Measurements from ENCODE around the gene GREM2. TPM values are rescaled to one million over a fixed set of nuclear protein-coding genes. Genes with fewer than 3 reads are reported as not detected.

Gene GREM2
- total RNA-seq, 1 donor from 2014 or later, result not detected

DNA sequence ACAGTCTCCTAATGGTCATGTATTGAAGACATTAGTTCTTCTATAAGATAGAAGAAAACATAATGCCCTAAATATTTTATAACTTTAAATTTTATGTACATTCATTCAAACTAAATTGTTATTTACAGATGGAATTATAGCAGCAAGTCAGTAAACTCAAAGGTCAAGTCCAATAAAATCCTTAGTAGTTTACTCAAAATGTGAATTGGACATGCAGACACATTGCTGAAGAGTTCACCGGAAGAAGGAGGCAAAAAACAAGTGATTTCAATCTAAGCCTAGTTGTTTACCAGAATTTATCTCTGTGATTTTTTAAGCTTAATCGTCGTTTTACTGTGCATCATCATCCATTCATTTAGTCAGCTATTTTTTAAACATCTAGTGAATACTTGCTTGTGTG lies 149.7 kb downstream of the GREM2 start:
- DNase-seq (ENCODE audit: low read depth in 2 of 2), result no peak

DNA sequence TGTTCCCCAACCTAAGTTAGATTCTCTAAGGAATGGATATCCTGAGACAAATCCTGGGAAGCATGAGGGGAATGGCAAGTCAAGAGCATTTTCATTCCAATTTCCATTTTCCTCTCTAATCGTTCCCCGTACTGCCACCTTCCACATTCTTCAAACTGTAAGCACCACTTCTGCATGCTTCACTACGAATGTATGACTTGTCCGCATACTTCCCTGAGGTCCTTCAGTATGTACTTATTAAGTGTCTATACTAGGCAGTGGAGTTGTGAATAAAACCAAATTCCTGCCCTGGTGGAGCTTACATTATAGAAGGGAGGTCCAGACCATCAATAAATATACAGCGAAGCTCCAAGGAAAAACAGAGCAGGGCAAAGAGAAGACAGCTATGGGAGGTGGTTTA lies 154.8 kb downstream of the GREM2 start:
- no peak for DNase-seq (ENCODE audit: low read depth in 2 of 2)

DNA sequence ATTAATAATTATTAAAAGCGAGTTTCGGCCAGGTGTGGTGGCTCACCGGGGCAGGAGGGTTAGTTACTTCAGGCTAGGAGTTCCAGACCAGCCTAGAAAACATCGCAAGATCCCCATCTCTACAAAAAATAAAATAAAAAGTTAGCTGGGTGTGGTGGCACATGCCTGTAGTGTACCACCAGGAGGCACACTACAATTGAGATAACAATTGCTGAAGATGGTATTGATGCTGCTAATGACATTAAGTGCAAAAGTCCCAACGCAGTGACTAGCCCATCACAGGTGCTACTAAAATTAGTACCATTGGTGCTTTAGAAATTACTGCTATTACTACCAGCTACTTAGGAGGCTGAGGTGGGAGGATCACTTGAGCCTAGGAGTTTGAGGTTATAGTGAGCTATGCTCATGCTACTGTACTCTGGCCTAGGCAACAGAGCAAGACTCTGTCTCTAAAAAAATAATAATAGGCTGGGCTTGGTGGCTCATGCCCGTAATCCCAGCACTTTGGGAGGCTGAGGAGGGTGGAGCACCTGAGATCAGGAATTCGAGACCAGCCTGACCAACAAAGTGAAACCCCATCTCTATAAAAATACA lies 156.6 kb downstream of the GREM2 start:
- DNase-seq (ENCODE audit: low read depth in 2 of 2), result peak; percentile 2 to 34

DNA sequence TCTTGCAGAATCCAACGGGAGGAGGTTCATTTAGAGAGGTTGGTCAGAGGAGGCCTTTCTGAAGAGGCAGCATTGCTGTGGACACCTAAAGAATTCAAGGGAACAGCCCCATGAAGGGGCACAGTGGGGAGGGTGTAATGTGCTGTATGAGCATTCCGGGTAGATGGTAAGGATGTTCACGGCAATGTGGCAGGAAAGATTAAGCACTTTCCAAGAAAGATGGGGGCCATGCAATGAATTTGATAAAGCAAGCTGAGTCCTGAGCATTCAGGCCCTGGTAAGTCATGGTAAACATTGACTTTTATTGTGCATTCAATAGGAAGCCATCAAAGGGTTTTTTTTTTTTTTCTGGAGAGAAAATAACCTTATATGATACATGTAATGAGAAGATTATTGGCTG lies 166.6 kb downstream of the GREM2 start:
- no peak for DNase-seq (ENCODE audit: low read depth in 2 of 2)

DNA sequence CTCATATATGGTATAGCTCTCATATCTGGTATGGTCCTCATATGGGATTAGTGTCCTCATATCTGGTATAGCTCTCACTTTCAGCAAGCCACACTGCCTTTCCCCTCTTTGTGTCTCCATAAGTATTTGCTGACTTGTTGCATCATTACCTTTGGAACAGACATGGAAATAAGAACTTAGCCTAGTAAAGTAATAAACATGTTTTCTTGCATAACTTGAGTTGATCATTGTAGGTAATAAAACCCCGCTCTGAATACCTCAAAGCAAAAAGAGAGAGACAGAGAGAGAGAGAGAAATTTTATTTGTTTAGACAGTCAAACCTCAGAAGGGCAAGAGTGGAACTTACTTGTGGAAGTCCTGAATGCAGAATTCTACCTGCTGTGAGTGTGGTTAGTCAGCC lies 170.3 kb downstream of the GREM2 start:
- DNase-seq (ENCODE audit: low read depth in 2 of 2), result no peak
